AG08396 (cell line): Measurements from ENCODE around the gene LARGE1.
"Not testable (repeated sequence)": the region's sequence is repeated elsewhere in the genome, so short reads cannot be mapped to it uniquely, and the experiment has no call there.

Experiments used
- DNase-seq: peaks from one replicate; pipeline ENCODE4 v3.0.0; 2012; ENCODE audit warnings: low spot score, mixed read lengths

Gene LARGE1

GRCh38 chr22:33593818-33594217 is 326.5 kb downstream of the LARGE1 start:
- no peak for DNase-seq

GRCh38 chr22:33591946-33592345 is 328.3 kb downstream of the LARGE1 start:
- DNase-seq: no peak

DNA sequence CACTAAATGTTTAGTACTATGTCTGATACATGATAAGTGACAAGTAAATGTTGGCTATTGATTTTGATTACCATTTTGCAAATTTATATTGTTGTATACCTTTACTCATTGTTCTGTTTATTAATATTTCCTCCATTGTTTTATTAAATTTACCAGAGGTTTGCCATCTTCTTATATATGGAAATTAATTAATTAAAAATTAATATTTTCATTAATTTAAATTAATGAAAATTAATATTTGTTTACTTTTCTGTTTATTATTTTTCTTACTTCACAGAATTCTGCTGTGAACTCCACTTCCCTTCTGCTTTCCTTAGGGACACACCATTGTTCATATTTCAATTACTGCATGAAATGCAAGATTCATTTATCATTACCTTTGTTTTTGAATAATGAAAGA is 331.0 kb downstream of the LARGE1 start:
- no peak for DNase-seq

DNA sequence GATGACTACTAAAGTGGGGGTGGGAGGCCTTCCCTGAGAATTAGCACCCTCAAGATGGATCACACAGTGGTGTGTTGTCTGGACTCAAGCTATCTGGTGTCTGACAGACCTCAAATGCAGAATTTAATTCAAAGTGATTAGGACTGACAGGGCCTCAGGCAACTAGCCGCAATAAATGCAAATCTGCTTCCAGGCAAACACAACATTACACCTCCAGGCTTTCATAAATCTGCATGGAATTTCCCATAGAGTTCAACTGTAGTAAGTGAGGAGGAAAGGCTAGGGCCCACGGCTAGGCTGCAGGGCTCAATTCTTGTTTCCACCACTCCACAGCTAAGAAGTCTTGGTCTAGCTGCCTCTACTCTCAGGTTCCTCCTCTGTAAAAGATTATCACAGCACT is 331.4 kb downstream of the LARGE1 start:
- no peak for DNase-seq

- no peak for DNase-seq
Observed at GRCh38 chr22:33584152-33584551, 336.1 kb downstream of the LARGE1 start.

GRCh38 chr22:33582822-33583400 is 337.4 kb downstream of the LARGE1 start:
- no peak for DNase-seq

DNA sequence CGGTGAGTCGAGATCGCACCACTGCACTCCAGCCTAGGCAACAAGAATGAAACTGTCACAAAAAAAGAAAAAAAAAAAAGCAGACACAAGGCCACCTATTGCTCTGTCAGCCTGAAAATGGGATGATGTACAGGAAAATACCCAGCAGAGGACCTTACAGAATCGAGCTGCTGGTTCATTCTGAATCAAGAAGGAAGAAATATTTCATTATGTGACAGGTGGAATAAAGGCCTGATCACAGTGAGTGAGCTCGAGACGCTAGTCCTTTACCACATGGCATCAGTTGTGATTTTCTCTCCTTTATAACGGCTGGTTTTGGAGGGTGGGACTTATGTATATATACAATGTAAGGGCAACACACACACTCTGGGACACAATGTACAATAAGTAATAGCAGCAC is 340.0 kb downstream of the LARGE1 start:
- DNase-seq: no peak

DNA sequence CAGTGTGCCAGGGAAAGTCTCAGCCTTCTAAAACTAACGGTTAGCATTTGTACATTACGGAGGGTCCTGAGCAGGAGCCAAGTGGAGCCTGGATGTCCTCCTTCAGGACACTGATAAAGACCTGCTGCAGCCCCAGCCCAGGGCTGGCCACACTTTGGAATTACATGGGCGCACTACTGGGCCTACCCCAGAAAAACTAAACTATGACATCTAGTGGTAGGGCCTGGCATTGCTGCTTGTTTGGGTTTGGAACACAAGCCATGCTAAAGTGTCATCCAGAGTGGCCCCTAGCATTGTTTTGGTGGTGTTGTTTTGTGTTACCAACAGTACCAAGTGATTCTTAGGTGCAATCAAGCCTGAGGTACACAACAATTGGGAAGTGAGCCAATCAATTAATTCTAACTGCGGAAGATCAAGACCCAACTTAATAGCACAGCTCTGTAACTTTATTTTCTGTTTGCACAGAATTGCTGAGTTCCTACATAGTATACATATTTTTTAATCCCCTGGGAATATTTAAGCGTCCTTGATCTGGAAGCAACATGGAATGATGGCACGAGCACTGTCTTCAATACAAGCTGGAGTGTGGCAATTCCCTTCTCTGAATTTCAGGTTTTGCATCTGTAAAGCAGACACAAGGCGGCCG is 340.7 kb downstream of the LARGE1 start:
- DNase-seq: peak; percentile 65

GRCh38 chr22:33578752-33579151 is 341.5 kb downstream of the LARGE1 start:
- DNase-seq: no peak

- DNase-seq: no peak
Observed at GRCh38 chr22:33577862-33578411, 342.3 kb downstream of the LARGE1 start.

GRCh38 chr22:33576205-33576604 is 344.1 kb downstream of the LARGE1 start:
- no peak for DNase-seq

GRCh38 chr22:33575771-33576170 is 344.5 kb downstream of the LARGE1 start:
- no peak for DNase-seq

GRCh38 chr22:33575041-33575440 is 345.2 kb downstream of the LARGE1 start:
- DNase-seq: no peak

GRCh38 chr22:33573479-33573878 is 346.8 kb downstream of the LARGE1 start:
- no peak for DNase-seq

GRCh38 chr22:33572086-33572485 is 348.2 kb downstream of the LARGE1 start:
- DNase-seq: no peak

GRCh38 chr22:33570110-33570509 is 350.2 kb downstream of the LARGE1 start:
- no peak for DNase-seq

GRCh38 chr22:33569559-33569958 is 350.7 kb downstream of the LARGE1 start:
- no peak for DNase-seq

DNA sequence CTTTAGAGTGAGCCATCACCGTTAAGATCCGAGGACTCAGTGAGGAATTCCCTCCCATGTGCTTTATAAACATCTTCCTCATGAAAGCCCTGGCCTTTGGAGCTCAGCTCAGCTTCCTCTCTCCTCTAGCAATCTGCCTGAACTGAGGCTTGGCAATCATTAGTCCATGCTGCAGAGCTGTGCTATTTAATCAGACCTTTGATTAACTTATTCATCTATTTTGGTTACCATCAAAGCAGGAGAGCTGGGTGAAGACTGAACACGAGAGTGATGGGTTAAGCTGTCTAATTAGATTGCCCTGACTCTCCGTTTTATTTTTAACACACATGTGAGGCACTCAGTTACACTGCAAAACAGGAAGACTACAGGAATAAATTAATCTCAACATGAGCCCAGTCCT is 351.3 kb downstream of the LARGE1 start:
- peak; percentile 13 for DNase-seq

GRCh38 chr22:33566495-33566894 is 353.8 kb downstream of the LARGE1 start:
- not testable (repeated sequence) for DNase-seq

GRCh38 chr22:33565580-33565995 is 354.7 kb downstream of the LARGE1 start:
- DNase-seq: no peak

GRCh38 chr22:33564683-33565082 is 355.6 kb downstream of the LARGE1 start:
- no peak for DNase-seq

- DNase-seq: no peak
Observed at GRCh38 chr22:33563220-33563964, 356.9 kb downstream of the LARGE1 start.

GRCh38 chr22:33562501-33562900 is 357.8 kb downstream of the LARGE1 start:
- DNase-seq: no peak
